ENCODE results near the gene CRIM1. TPM values are rescaled to one million over a fixed set of nuclear protein-coding genes. Genes with fewer than 3 reads are reported as not detected.
A peak's percentile ranks its signal among the peaks of the same experiment; 100 is the strongest.

CRIM1 gene
- total and polyA plus RNA-seq, 2 donors (not counting 1 experiment from before 2014, with no cell fraction given) = 364 to 661 TPM

DNA sequence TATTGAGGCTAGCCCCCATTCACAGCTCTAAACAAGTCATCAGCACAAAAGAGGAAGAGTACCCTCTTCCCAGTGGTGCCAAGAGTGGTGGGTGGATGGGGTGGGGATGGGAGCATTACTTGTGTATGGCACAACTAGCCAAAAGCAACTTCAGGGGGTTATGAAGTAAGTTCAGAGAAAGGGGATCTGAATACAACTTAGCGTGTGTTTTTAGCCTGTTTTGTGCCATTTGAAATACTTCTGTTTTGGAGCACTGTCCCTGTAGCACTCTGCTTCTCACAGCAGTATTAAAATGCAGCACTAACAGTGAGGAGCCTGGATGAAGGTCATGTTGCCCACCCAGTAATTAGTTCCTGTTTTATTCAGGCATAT is 113.5 kb downstream of the CRIM1 start:
- no peaks in the 10 kb centered on the region for H4K20me1 ChIP-seq (ENCODE audit: control insufficient read depth, extremely low read depth, insufficient read depth, low read length)
- peaks cover 13% of the 10 kb centered on the region for H3K36me3 ChIP-seq (ENCODE audit: control insufficient read depth, insufficient read depth, low read length)
- DNase-seq (ENCODE audit: low read depth in 2 of 2) = no peak
- no peak overlapping the region for H3K4me3 ChIP-seq (replicated peaks in 1 of 4; ENCODE audit: control extremely low read depth in 1 of 4, insufficient read depth in 1 of 4, low read depth in 3 of 4, low read length in 4 of 4)
- no peaks in the 10 kb centered on the region for H3K9me3 ChIP-seq (ENCODE audit: control insufficient read depth, insufficient read depth, low read depth, low read length)
- no peaks in the 10 kb centered on the region for H3K27me3 ChIP-seq (ENCODE audit: control insufficient read depth, insufficient read depth, low read length)
- peak overlapping the region; percentile 13 for H3K27ac ChIP-seq (ENCODE audit: insufficient read depth, low read length)
- H3K79me2 ChIP-seq (ENCODE audit: control insufficient read depth, insufficient read depth, low read length) = peaks cover 33% of the 10 kb centered on the region
- no peak overlapping the region for H3K4me2 ChIP-seq (ENCODE audit: extremely low read depth, insufficient read depth, low read length)
- peaks cover 4% of the 10 kb centered on the region for H3K4me1 ChIP-seq (ENCODE audit: control insufficient read depth, extremely low read depth, insufficient read depth, low read length)
- H3K9ac ChIP-seq (ENCODE audit: insufficient read depth, low read length) = no peak overlapping the region
- H2AFZ ChIP-seq (ENCODE audit: low read length) = no peak overlapping the region
- TF ChIP-seq EZH2 (IDR thresholded peaks at IDR 0.05; ENCODE audit: low read length, missing control alignments) = no peak
- no peak for TF ChIP-seq CTCF (conservative IDR thresholded peaks at IDR 0.05 in 1 of 2, IDR thresholded peaks at IDR 0.05 in 1 of 2; ENCODE audit: low read depth in 1 of 2, low read length in 2 of 2)

DNA sequence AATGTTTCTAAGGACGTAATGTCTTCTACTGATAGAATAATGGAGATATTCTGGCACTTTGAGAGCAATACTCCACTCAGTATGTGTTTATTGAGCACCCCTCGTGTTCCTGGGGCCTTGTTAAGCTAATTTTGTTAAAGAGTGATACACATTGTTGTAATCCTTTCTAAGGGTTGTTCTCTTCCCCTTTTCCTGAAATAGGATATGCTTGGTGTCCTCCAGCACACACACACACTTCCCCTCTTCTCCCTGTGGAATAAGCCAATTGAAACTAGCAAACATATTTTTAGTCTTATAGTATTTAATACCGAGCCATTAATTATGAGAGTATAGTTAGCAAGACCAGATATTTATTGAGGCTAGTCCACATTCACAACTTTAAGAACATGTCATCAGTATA is 114.1 kb downstream of the CRIM1 start:
- no peaks in the 10 kb centered on the region for H3K9me3 ChIP-seq (ENCODE audit: control insufficient read depth, insufficient read depth, low read depth, low read length)
- no peak overlapping the region for H3K4me2 ChIP-seq (ENCODE audit: extremely low read depth, insufficient read depth, low read length)
- no peaks in the 10 kb centered on the region for H4K20me1 ChIP-seq (ENCODE audit: control insufficient read depth, extremely low read depth, insufficient read depth, low read length)
- H3K4me1 ChIP-seq (ENCODE audit: control insufficient read depth, extremely low read depth, insufficient read depth, low read length) = peaks cover 4% of the 10 kb centered on the region
- H3K9ac ChIP-seq (ENCODE audit: insufficient read depth, low read length) = no peak overlapping the region
- H2AFZ ChIP-seq (ENCODE audit: low read length) = no peak overlapping the region
- H3K36me3 ChIP-seq (ENCODE audit: control insufficient read depth, insufficient read depth, low read length) = peaks cover 9% of the 10 kb centered on the region
- no peak for TF ChIP-seq EZH2 (IDR thresholded peaks at IDR 0.05; ENCODE audit: low read length, missing control alignments)
- TF ChIP-seq CTCF (conservative IDR thresholded peaks at IDR 0.05 in 1 of 2, IDR thresholded peaks at IDR 0.05 in 1 of 2; ENCODE audit: low read depth in 1 of 2, low read length in 2 of 2) = no peak
- H3K4me3 ChIP-seq (replicated peaks in 1 of 4; ENCODE audit: control extremely low read depth in 1 of 4, insufficient read depth in 1 of 4, low read depth in 3 of 4, low read length in 4 of 4) = no peak overlapping the region
- no peaks in the 10 kb centered on the region for H3K27me3 ChIP-seq (ENCODE audit: control insufficient read depth, insufficient read depth, low read length)
- H3K79me2 ChIP-seq (ENCODE audit: control insufficient read depth, insufficient read depth, low read length) = peaks cover 31% of the 10 kb centered on the region
- H3K27ac ChIP-seq (ENCODE audit: insufficient read depth, low read length) = no peak overlapping the region
- DNase-seq (ENCODE audit: low read depth in 2 of 2) = no peak

DNA sequence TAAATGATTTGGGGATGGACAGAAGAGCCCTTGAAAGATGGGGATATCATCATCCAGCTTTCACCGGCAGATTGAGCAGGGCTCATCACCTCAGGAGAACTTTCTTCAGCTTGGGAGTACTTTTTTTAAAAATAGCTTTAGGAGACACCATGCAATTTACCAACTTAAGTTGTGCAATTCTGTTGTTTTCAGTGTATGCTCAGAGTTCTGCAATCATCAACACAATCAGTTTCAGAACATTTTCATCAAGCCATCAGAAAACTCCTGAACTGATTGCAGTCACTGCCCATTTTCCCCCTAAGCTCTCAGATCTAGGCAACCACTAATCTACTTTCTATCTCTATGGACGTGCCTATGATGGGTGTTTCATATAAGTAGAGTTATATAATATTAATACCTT is 117.7 kb downstream of the CRIM1 start:
- H3K4me2 ChIP-seq (ENCODE audit: extremely low read depth, insufficient read depth, low read length) = no peak overlapping the region
- no peak overlapping the region for H3K4me3 ChIP-seq (replicated peaks in 1 of 4; ENCODE audit: control extremely low read depth in 1 of 4, insufficient read depth in 1 of 4, low read depth in 3 of 4, low read length in 4 of 4)
- no peaks in the 10 kb centered on the region for H4K20me1 ChIP-seq (ENCODE audit: control insufficient read depth, extremely low read depth, insufficient read depth, low read length)
- peaks cover 35% of the 10 kb centered on the region for H3K79me2 ChIP-seq (ENCODE audit: control insufficient read depth, insufficient read depth, low read length)
- peaks cover 13% of the 10 kb centered on the region for H3K36me3 ChIP-seq (ENCODE audit: control insufficient read depth, insufficient read depth, low read length)
- H3K9ac ChIP-seq (ENCODE audit: insufficient read depth, low read length) = no peak overlapping the region
- no peak overlapping the region for H2AFZ ChIP-seq (ENCODE audit: low read length)
- H3K4me1 ChIP-seq (ENCODE audit: control insufficient read depth, extremely low read depth, insufficient read depth, low read length) = peaks cover 16% of the 10 kb centered on the region
- H3K9me3 ChIP-seq (ENCODE audit: control insufficient read depth, insufficient read depth, low read depth, low read length) = peaks cover 1% of the 10 kb centered on the region
- no peak for TF ChIP-seq CTCF (conservative IDR thresholded peaks at IDR 0.05 in 1 of 2, IDR thresholded peaks at IDR 0.05 in 1 of 2; ENCODE audit: low read depth in 1 of 2, low read length in 2 of 2)
- no peak for TF ChIP-seq EZH2 (IDR thresholded peaks at IDR 0.05; ENCODE audit: low read length, missing control alignments)
- H3K27ac ChIP-seq (ENCODE audit: insufficient read depth, low read length) = no peak overlapping the region
- DNase-seq (ENCODE audit: low read depth in 2 of 2) = peak in 1 of 2 donors; percentile 58
- no peaks in the 10 kb centered on the region for H3K27me3 ChIP-seq (ENCODE audit: control insufficient read depth, insufficient read depth, low read length)

Data from fibroblast of lung (primary cell).